Measurements from ENCODE around the gene CEACAM6. TPM values are rescaled to one million over a fixed set of nuclear protein-coding genes. Genes with fewer than 3 reads are reported as not detected.
A peak's percentile ranks its signal among the peaks of the same experiment; 100 is the strongest.

Gene CEACAM6
- total and polyA plus RNA-seq, 2 of the 13 experiments (the other 11 are each of a cell fraction or from before 2014, with no cell fraction given), result not detected

DNA sequence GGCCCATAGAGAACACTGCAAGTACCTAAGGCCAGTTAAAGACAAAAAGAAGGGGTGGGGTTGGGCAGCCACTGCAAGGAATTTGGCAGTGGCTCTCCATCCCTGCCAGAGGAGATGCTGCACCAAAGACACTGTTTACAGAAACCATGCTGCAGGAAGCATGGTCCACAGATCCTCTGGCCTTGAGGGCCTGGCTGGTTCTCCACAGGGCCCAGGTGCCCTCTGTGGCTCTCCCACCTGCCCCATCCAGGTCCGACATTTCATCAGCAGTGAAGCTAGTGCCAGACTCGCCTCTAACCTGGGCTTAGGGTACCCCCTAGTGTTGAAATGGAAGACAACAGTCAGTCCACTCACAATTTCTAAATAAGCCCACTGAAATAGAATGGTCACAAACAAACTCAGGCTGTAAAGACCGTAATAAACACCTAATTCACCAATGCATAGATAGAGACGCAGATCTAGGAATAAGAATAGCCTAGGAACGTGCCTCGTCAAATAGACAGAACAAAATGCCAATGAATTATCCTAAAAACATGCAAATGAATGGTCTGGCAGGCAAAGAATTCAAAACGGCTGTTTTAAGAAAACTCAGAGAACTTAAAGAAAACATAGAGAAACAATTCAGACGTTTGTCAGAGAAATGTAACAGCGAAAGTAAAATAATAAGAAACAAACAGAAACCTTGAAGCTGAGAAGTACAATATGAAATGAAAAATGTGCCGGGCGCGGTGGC lies 65.8 kb downstream of the CEACAM6 start (continued):
- TF ChIP-seq MED1 (CRISPR knock-in tag; IDR thresholded peaks at IDR 0.05), result no peak
- no peak for TF ChIP-seq ZMAT3 (CRISPR knock-in tag; conservative IDR thresholded peaks at IDR 0.05)
- TF ChIP-seq, protein P1, sequence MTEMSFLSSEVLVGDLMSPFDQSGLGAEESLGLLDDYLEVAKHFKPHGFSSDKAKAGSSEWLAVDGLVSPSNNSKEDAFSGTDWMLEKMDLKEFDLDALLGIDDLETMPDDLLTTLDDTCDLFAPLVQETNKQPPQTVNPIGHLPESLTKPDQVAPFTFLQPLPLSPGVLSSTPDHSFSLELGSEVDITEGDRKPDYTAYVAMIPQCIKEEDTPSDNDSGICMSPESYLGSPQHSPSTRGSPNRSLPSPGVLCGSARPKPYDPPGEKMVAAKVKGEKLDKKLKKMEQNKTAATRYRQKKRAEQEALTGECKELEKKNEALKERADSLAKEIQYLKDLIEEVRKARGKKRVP (CRISPR knock-in tag; IDR thresholded peaks at IDR 0.05), result peak in 1 of 2 experiments; percentile 36; a peak in 1 of 4 replicates
- TF ChIP-seq STAG1 (CRISPR knock-in tag; IDR thresholded peaks at IDR 0.05), result peak; percentile 81
- peak; percentile 68 for TF ChIP-seq RAD21 (CRISPR knock-in tag; IDR thresholded peaks at IDR 0.05)
- no peak for TF ChIP-seq ZNF572 (CRISPR knock-in tag; IDR thresholded peaks at IDR 0.05)
- TF ChIP-seq, protein P2, sequence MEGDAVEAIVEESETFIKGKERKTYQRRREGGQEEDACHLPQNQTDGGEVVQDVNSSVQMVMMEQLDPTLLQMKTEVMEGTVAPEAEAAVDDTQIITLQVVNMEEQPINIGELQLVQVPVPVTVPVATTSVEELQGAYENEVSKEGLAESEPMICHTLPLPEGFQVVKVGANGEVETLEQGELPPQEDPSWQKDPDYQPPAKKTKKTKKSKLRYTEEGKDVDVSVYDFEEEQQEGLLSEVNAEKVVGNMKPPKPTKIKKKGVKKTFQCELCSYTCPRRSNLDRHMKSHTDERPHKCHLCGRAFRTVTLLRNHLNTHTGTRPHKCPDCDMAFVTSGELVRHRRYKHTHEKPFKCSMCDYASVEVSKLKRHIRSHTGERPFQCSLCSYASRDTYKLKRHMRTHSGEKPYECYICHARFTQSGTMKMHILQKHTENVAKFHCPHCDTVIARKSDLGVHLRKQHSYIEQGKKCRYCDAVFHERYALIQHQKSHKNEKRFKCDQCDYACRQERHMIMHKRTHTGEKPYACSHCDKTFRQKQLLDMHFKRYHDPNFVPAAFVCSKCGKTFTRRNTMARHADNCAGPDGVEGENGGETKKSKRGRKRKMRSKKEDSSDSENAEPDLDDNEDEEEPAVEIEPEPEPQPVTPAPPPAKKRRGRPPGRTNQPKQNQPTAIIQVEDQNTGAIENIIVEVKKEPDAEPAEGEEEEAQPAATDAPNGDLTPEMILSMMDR (CRISPR knock-in tag; IDR thresholded peaks at IDR 0.05), result peak; percentile 81
- TF ChIP-seq KAT7 (CRISPR knock-in tag; IDR thresholded peaks at IDR 0.05; ENCODE audit: borderline replicate concordance), result no peak
- TF ChIP-seq RCOR2 (CRISPR knock-in tag; IDR thresholded peaks at IDR 0.05), result no peak

Other genes with a start within 250 kb of the CEACAM6 start
- not detected in 2 replicates for gene CEACAM21, start 179.4 kb upstream of the CEACAM6 start, total RNA-seq (2016; rRNA removed; fragmentation: Illumina TruSeq; extraction: Trizol)
- 0.05 TPM in 1 of 2 replicates, not detected in the other for gene CEACAM21, start 179.4 kb upstream of the CEACAM6 start, polyA plus RNA-seq (2011; rRNA removed)
- not detected in 2 replicates for gene CEACAM4, start 128.5 kb upstream of the CEACAM6 start, total RNA-seq (2016; rRNA removed; fragmentation: Illumina TruSeq; extraction: Trizol)
- not detected in 2 replicates for gene CEACAM4, start 128.5 kb upstream of the CEACAM6 start, polyA plus RNA-seq (2011; rRNA removed)
- not detected in 2 replicates for gene CEACAM7, start 67.3 kb upstream of the CEACAM6 start, total RNA-seq (2016; rRNA removed; fragmentation: Illumina TruSeq; extraction: Trizol)
- not detected in 2 replicates for gene CEACAM7, start 67.3 kb upstream of the CEACAM6 start, polyA plus RNA-seq (2011; rRNA removed)
- gene CEACAM5, start 46.9 kb upstream of the CEACAM6 start, total RNA-seq (2016; rRNA removed; fragmentation: Illumina TruSeq; extraction: Trizol), result not detected in 2 replicates
- not detected in 2 replicates for gene CEACAM5, start 46.9 kb upstream of the CEACAM6 start, polyA plus RNA-seq (2011; rRNA removed)
- gene CEACAM3, start 41.1 kb downstream of the CEACAM6 start, total RNA-seq (2016; rRNA removed; fragmentation: Illumina TruSeq; extraction: Trizol), result not detected in 2 replicates
- not detected in 2 replicates for gene CEACAM3, start 41.1 kb downstream of the CEACAM6 start, polyA plus RNA-seq (2011; rRNA removed)
- gene LYPD4, start 89.2 kb downstream of the CEACAM6 start, total RNA-seq (2016; rRNA removed; fragmentation: Illumina TruSeq; extraction: Trizol), result not detected in 2 replicates
- gene LYPD4, start 89.2 kb downstream of the CEACAM6 start, polyA plus RNA-seq (2011; rRNA removed), result not detected in 2 replicates
- gene DMRTC2, start 89.5 kb downstream of the CEACAM6 start, total RNA-seq (2016; rRNA removed; fragmentation: Illumina TruSeq; extraction: Trizol), result not detected in 2 replicates
- not detected in 2 replicates for gene DMRTC2, start 89.5 kb downstream of the CEACAM6 start, polyA plus RNA-seq (2011; rRNA removed)
- gene RPS19, start 104.7 kb downstream of the CEACAM6 start, total RNA-seq (2016; rRNA removed; fragmentation: Illumina TruSeq; extraction: Trizol), result 4,758 and 5,028 TPM in 2 replicates
- 1,633 and 1,983 TPM in 2 replicates for gene RPS19, start 104.7 kb downstream of the CEACAM6 start, polyA plus RNA-seq (2011; rRNA removed)
- gene CD79A, start 121.7 kb downstream of the CEACAM6 start, total RNA-seq (2016; rRNA removed; fragmentation: Illumina TruSeq; extraction: Trizol), result 0.27 and 0.33 TPM in 2 replicates
- gene CD79A, start 121.7 kb downstream of the CEACAM6 start, polyA plus RNA-seq (2011; rRNA removed), result 0.24 and 0.30 TPM in 2 replicates
- gene ARHGEF1, start 127.7 kb downstream of the CEACAM6 start, total RNA-seq (2016; rRNA removed; fragmentation: Illumina TruSeq; extraction: Trizol), result 26.2 and 34.7 TPM in 2 replicates
- gene ARHGEF1, start 127.7 kb downstream of the CEACAM6 start, polyA plus RNA-seq (2011; rRNA removed), result 33.1 and 33.7 TPM in 2 replicates
- gene ERFL, start 172.9 kb downstream of the CEACAM6 start, total RNA-seq (2016; rRNA removed; fragmentation: Illumina TruSeq; extraction: Trizol), result not detected in 2 replicates
- not detected in 2 replicates for gene ERFL, start 172.9 kb downstream of the CEACAM6 start, polyA plus RNA-seq (2011; rRNA removed)
- 20.7 and 37.4 TPM in 2 replicates for gene RABAC1, start 203.8 kb downstream of the CEACAM6 start, total RNA-seq (2016; rRNA removed; fragmentation: Illumina TruSeq; extraction: Trizol)
- 74.0 and 91.2 TPM in 2 replicates for gene RABAC1, start 203.8 kb downstream of the CEACAM6 start, polyA plus RNA-seq (2011; rRNA removed)
- gene ATP1A3, start 238.7 kb downstream of the CEACAM6 start, total RNA-seq (2016; rRNA removed; fragmentation: Illumina TruSeq; extraction: Trizol), result 0.04 TPM in 1 of 2 replicates, not detected in the other
- gene ATP1A3, start 238.7 kb downstream of the CEACAM6 start, polyA plus RNA-seq (2011; rRNA removed), result 0.01 TPM in 1 of 2 replicates, not detected in the other